HG03045 (cell line): Measurements from ENCODE around the gene KRTAP4-2.
"Not testable (repeated sequence)": the region's sequence is repeated elsewhere in the genome, so short reads cannot be mapped to it uniquely, and the experiment has no call there.

Experiments used
- ATAC-seq: cut with Tn5 transposase; IDR thresholded peaks from one replicate; pipeline ENCODE4 v1.9.1; 2021; ENCODE audit warnings: mild to moderate bottlenecking, moderate library complexity; ENCODE audit not compliant: unreplicated experiment

Gene KRTAP4-2

GRCh38 chr17:41177727-41178271 is at the start of gene KRTAP4-2:
Gene KRTAP4-2 (minus strand): TSS chr17:41178221. CDS start chr17:41178164, 57 bp downstream.
- no peak for ATAC-seq

- not testable (repeated sequence) for ATAC-seq
These were observed 48.6 kb upstream of the KRTAP4-2 start, which contains the start of gene KRTAP9-2 for GRCh38 chr17:41226598-41227095. Gene KRTAP9-2 (plus strand): TSS chr17:41226648. CDS start chr17:41226655, 7 bp downstream.

- no peak for ATAC-seq
These were observed 48.0 kb upstream of the KRTAP4-2 start for GRCh38 chr17:41226051-41226450.

- no peak for ATAC-seq
These were observed 45.8 kb upstream of the KRTAP4-2 start for GRCh38 chr17:41223821-41224220.

GRCh38 chr17:41215681-41216080 is 37.7 kb upstream of the KRTAP4-2 start:
- no peak for ATAC-seq

GRCh38 chr17:41212524-41213169 is 34.6 kb upstream of the KRTAP4-2 start:
- no peak for ATAC-seq

- no peak for ATAC-seq
These were observed 33.9 kb upstream of the KRTAP4-2 start for GRCh38 chr17:41211845-41212466.

- no peak for ATAC-seq
These were observed 21.5 kb upstream of the KRTAP4-2 start for GRCh38 chr17:41199421-41200078.

GRCh38 chr17:41196068-41196467 is 18.0 kb upstream of the KRTAP4-2 start:
- ATAC-seq = no peak

- no peak for ATAC-seq
These were observed 12.3 kb upstream of the KRTAP4-2 start for GRCh38 chr17:41190328-41190727.

GRCh38 chr17:41189837-41190318 is 11.9 kb upstream of the KRTAP4-2 start, which contains the start of gene KRTAP9-1:
Gene KRTAP9-1 (plus strand): TSS chr17:41189887. CDS start chr17:41189887, 0 bp downstream.
- ATAC-seq = not testable (repeated sequence)

GRCh38 chr17:41186872-41187271 is 8.9 kb upstream of the KRTAP4-2 start:
- no peak for ATAC-seq

- no peak for ATAC-seq
These were observed 7.0 kb upstream of the KRTAP4-2 start for GRCh38 chr17:41185001-41185400.

GRCh38 chr17:41184480-41184961 is 6.5 kb upstream of the KRTAP4-2 start, which contains the start of gene KRTAP4-1:
Gene KRTAP4-1 (minus strand): TSS chr17:41184911. CDS start chr17:41184854, 57 bp downstream.
- ATAC-seq = no peak

GRCh38 chr17:41178843-41179616 is 1.0 kb upstream of the KRTAP4-2 start:
- ATAC-seq = no peak

- ATAC-seq = no peak
These were observed 320 bp upstream of the KRTAP4-2 start for GRCh38 chr17:41178341-41178740.

- ATAC-seq = no peak
These were observed 1.2 kb downstream of the KRTAP4-2 start for GRCh38 chr17:41176744-41177387.

GRCh38 chr17:41171886-41172285 is 6.1 kb downstream of the KRTAP4-2 start:
- no peak for ATAC-seq

GRCh38 chr17:41168121-41168520 is 9.9 kb downstream of the KRTAP4-2 start, which contains the start of gene KRTAP4-3:
Gene KRTAP4-3 (minus strand): TSS chr17:41168221. CDS start chr17:41168172, 49 bp downstream.
- no peak for ATAC-seq
